Transverse colon (tissue), 3 donors: ENCODE results near the gene ITGA1.

Experiments
- POLR2A ChIP-seq: fragments of 450-650 bp; IDR thresholded peaks from one replicate; pipeline ENCODE4 v1.6.1; 2016; ENCODE audit warnings: antibody characterized with exemption, mild to moderate bottlenecking, moderate library complexity
- TF ChIP-seq, protein P1 (sequence below), 5 experiments: fragments of 200-600 bp in 3 of 5; fragments of 450-650 bp in 2 of 5; sonication (generic) in 3 of 5; IDR thresholded peaks; 1 replicate in 2 of 5; 2 replicates in 3 of 5; pipeline ENCODE4 v1.5.1; 2016 to 2017; ENCODE audit warnings: antibody characterized with exemption in 5 of 5, inconsistent platforms in 3 of 5, mild to moderate bottlenecking in 2 of 5, moderate library complexity in 1 of 5

DNA sequence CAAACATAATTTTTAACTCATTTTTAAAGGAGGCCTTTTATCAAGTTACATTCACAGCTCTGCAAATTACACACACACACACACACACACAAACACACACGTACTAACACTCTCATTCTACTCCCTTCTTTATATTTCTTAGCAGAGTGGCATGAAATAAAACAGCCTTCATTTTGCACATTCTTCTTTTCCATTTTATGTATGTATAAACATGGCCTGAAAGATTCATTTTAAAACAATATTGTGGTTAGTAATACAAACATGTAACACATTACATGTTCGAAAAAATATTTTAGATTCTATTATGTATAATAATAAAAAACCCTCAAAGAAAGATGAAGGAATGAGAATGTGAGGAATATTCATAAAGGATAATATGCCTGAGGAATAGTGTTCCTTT is 115.4 kb downstream of the ITGA1 start:
- TF ChIP-seq, protein P1, sequence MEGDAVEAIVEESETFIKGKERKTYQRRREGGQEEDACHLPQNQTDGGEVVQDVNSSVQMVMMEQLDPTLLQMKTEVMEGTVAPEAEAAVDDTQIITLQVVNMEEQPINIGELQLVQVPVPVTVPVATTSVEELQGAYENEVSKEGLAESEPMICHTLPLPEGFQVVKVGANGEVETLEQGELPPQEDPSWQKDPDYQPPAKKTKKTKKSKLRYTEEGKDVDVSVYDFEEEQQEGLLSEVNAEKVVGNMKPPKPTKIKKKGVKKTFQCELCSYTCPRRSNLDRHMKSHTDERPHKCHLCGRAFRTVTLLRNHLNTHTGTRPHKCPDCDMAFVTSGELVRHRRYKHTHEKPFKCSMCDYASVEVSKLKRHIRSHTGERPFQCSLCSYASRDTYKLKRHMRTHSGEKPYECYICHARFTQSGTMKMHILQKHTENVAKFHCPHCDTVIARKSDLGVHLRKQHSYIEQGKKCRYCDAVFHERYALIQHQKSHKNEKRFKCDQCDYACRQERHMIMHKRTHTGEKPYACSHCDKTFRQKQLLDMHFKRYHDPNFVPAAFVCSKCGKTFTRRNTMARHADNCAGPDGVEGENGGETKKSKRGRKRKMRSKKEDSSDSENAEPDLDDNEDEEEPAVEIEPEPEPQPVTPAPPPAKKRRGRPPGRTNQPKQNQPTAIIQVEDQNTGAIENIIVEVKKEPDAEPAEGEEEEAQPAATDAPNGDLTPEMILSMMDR (IDR thresholded peaks at IDR 0.05), result no peak
- TF ChIP-seq POLR2A, result no peak
